NCI-H524 treated with DMSO at 0.1 percent for 48 hours (cell line): ENCODE results near the gene FOS.

Experiments used
- DNase-seq: peaks from one replicate; lab custom pipeline; 2025; lab: John Stamatoyannopoulos, UW

Gene FOS

GRCh38 chr14:75318353-75318752 lies 39.7 kb downstream of the FOS start:
- no peak for DNase-seq

GRCh38 chr14:75319021-75319420 lies 40.4 kb downstream of the FOS start:
- no peak for DNase-seq

- DNase-seq, result no peak
Observed at GRCh38 chr14:75320196-75320595, 41.6 kb downstream of the FOS start.

GRCh38 chr14:75322746-75323145 lies 44.1 kb downstream of the FOS start:
- DNase-seq, result no peak

- DNase-seq, result no peak
Observed at GRCh38 chr14:75323571-75323970, 44.9 kb downstream of the FOS start.

GRCh38 chr14:75328558-75329155 lies 50.0 kb downstream of the FOS start:
- DNase-seq, result no peak

GRCh38 chr14:75329369-75329768 lies 50.7 kb downstream of the FOS start:
- no peak for DNase-seq

GRCh38 chr14:75331471-75331870 lies 52.8 kb downstream of the FOS start:
- DNase-seq, result no peak
